Measurements from ENCODE around the gene TNS1. TPM values are rescaled to one million over a fixed set of nuclear protein-coding genes. Genes with fewer than 3 reads are reported as not detected.

The TNS1 gene
- total RNA-seq, 1 donor from 2014 or later, result 14.5 TPM

- Mint-ChIP-seq H3K27ac (ENCODE audit: unreplicated experiment) (no peak overlapping the region), H3K4me3 (peak overlapping the region; percentile 24)
These were observed 164.4 kb downstream of the TNS1 start for GRCh38 chr2:217838409-217838831.

GRCh38 chr2:217837530-217837929 lies 165.3 kb downstream of the TNS1 start:
- no peak for DNase-seq (ENCODE audit: low read depth, low spot score)
- H3K27ac Mint-ChIP-seq (ENCODE audit: unreplicated experiment), result peak overlapping the region; percentile 98
- H3K36me3 Mint-ChIP-seq (ENCODE audit: low read depth), result no peaks in the 10 kb centered on the region
- H3K9me3 Mint-ChIP-seq, result no peaks in the 10 kb centered on the region
- H3K27me3 Mint-ChIP-seq (ENCODE audit: low read depth), result no peaks in the 10 kb centered on the region
- H3K4me1 Mint-ChIP-seq, result peaks cover 38% of the 10 kb centered on the region
- no peak overlapping the region for H3K4me3 Mint-ChIP-seq
- no peak for TF ChIP-seq CTCF (conservative IDR thresholded peaks at IDR 0.05)

More at GRCh38 chr2:217838409-217838831, 164.4 kb downstream of the TNS1 start:
- Mint-ChIP-seq H3K4me1 (peaks cover 38% of the 10 kb centered on the region), H3K36me3 (ENCODE audit: low read depth) (no peaks in the 10 kb centered on the region), H3K9me3 (no peaks in the 10 kb centered on the region), H3K27me3 (ENCODE audit: low read depth) (no peaks in the 10 kb centered on the region)
- no peak for TF ChIP-seq CTCF (conservative IDR thresholded peaks at IDR 0.05)
- DNase-seq (ENCODE audit: low read depth, low spot score), result peak; percentile 18

- no peaks in the 10 kb centered on the region for H3K27me3 Mint-ChIP-seq (ENCODE audit: low read depth)
- no peaks in the 10 kb centered on the region for H3K36me3 Mint-ChIP-seq (ENCODE audit: low read depth)
- H3K4me3 Mint-ChIP-seq, result peak overlapping the region; percentile 38
- peak; percentile 28 for DNase-seq (ENCODE audit: low read depth, low spot score)
- H3K9me3 Mint-ChIP-seq, result no peaks in the 10 kb centered on the region
- H3K27ac Mint-ChIP-seq (ENCODE audit: unreplicated experiment), result peak overlapping the region; percentile 98
- no peak for TF ChIP-seq CTCF (conservative IDR thresholded peaks at IDR 0.05)
- peaks cover 38% of the 10 kb centered on the region for H3K4me1 Mint-ChIP-seq
These were observed 165.8 kb downstream of the TNS1 start for GRCh38 chr2:217836901-217837491.

GRCh38 chr2:217835931-217836891 lies 166.6 kb downstream of the TNS1 start:
- DNase-seq (ENCODE audit: low read depth, low spot score), result peak; percentile 33
- Mint-ChIP-seq H3K4me3 (no peak overlapping the region), H3K27me3 (ENCODE audit: low read depth) (no peaks in the 10 kb centered on the region)

More at GRCh38 chr2:217835931-217836891, 166.6 kb downstream of the TNS1 start:
- Mint-ChIP-seq H3K4me1 (peaks cover 38% of the 10 kb centered on the region), H3K27ac (ENCODE audit: unreplicated experiment) (peak overlapping the region; percentile 98), H3K36me3 (ENCODE audit: low read depth) (no peaks in the 10 kb centered on the region), H3K9me3 (no peaks in the 10 kb centered on the region)
- no peak for TF ChIP-seq CTCF (conservative IDR thresholded peaks at IDR 0.05)

All from neural crest cell (in vitro differentiated cells).